Measurements from ENCODE around the gene USP11.

Gene USP11

DNA sequence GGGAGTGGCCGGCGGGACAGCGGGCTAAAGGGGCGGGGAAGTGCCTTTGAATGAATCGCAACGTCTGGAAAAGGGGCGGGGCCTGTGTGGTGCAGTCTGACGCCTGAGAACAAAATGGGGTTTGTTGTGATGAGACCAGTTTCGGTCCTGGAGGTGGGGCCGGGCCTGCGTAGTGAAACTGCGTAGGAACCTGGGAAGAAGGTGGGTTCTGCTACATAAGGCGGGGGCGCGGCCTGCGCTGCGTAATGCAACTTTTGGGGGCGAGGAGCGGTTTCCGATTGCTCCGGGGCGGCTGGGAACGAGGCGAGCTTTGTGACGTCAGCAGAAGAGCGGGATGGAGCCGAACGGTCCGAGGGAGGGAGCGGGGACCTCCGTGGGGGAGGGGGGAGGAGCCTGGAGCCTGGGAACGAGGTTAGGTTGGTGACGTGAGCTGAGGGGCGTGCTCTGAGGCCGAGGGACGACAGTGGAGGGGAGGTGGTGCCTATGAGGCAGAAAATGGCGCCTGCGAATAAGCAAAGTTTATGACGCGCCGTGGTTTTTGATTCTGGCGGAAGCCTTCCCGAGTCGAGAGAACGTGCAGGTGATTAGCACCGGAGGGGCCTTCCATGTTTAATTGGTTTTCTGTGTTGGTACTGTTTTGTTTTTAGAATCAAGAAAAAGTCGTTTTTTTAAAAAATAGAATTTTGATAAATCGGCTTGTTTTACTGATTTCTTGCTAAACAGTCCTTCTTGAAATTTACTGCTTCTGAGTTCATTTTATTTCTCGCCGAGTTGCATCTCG lies 714 bp downstream of the USP11 start:
- WGBS (ENCODE audit: insufficient coverage, insufficient read length) = no CpG with 5 or more reads among the region's 51 CpGs
- Histone ChIP-seq H3K36me3 (ENCODE audit: control insufficient read depth, insufficient read depth, low read length) (peaks cover 5% of the 10 kb centered on the region; the same call in 1 of the 2 replicates), H3K27ac (ENCODE audit: low read length) (no peak overlapping the region), H3K4me3 (ENCODE audit: low read length) (peak overlapping the region; percentile 81; the same call in 1 of the 2 replicates), H3K4me1 (ENCODE audit: control insufficient read depth, insufficient read depth, low read length) (peaks cover 3% of the 10 kb centered on the region; the same call in 1 of the 2 replicates), H3K27me3 (ENCODE audit: control insufficient read depth, insufficient read depth, low read length) (no peaks in the 10 kb centered on the region), H3K9me3 (ENCODE audit: control insufficient read depth, insufficient read depth, low read length) (no peaks in the 10 kb centered on the region)
- DNase-seq (ENCODE audit: low read depth, low spot score) = peak; percentile 55

- no peak for DNase-seq (ENCODE audit: low read depth, low spot score)
- no peak overlapping the region for H3K27ac ChIP-seq (ENCODE audit: low read length)
- no peaks in the 10 kb centered on the region for H3K36me3 ChIP-seq (ENCODE audit: control insufficient read depth, insufficient read depth, low read length)
- H3K4me1 ChIP-seq (ENCODE audit: control insufficient read depth, insufficient read depth, low read length) = peaks cover 3% of the 10 kb centered on the region; the same call in 1 of the 2 replicates
- H3K4me3 ChIP-seq (ENCODE audit: low read length) = no peak overlapping the region
- no peaks in the 10 kb centered on the region for H3K27me3 ChIP-seq (ENCODE audit: control insufficient read depth, insufficient read depth, low read length)
- no peaks in the 10 kb centered on the region for H3K9me3 ChIP-seq (ENCODE audit: control insufficient read depth, insufficient read depth, low read length)
- WGBS (ENCODE audit: insufficient coverage, insufficient read length) = no CpG with 5 or more reads among the region's 3 CpGs
These were observed 1.8 kb downstream of the USP11 start for GRCh38 chrX:47234583-47234982.

GRCh38 chrX:47235691-47236103 lies 2.9 kb downstream of the USP11 start:
- no peaks in the 10 kb centered on the region for H3K27me3 ChIP-seq (ENCODE audit: control insufficient read depth, insufficient read depth, low read length)
- WGBS (ENCODE audit: insufficient coverage, insufficient read length) = no CpG with 5 or more reads among the region's 4 CpGs
- peaks cover 3% of the 10 kb centered on the region; the same call in 1 of the 2 replicates for H3K4me1 ChIP-seq (ENCODE audit: control insufficient read depth, insufficient read depth, low read length)
- H3K36me3 ChIP-seq (ENCODE audit: control insufficient read depth, insufficient read depth, low read length) = peaks cover 10% of the 10 kb centered on the region; the same call in 1 of the 2 replicates
- H3K4me3 ChIP-seq (ENCODE audit: low read length) = no peak overlapping the region
- H3K9me3 ChIP-seq (ENCODE audit: control insufficient read depth, insufficient read depth, low read length) = no peaks in the 10 kb centered on the region
- H3K27ac ChIP-seq (ENCODE audit: low read length) = no peak overlapping the region
- DNase-seq (ENCODE audit: low read depth, low spot score) = no peak

- no peaks in the 10 kb centered on the region for H3K9me3 ChIP-seq (ENCODE audit: control insufficient read depth, insufficient read depth, low read length)
- H3K36me3 ChIP-seq (ENCODE audit: control insufficient read depth, insufficient read depth, low read length) = peaks cover 21% of the 10 kb centered on the region; the same call in 1 of the 2 replicates
- no peak for DNase-seq (ENCODE audit: low read depth, low spot score)
- WGBS (ENCODE audit: insufficient coverage, insufficient read length) = no CpG with 5 or more reads among the region's 8 CpGs
- no peak overlapping the region for H3K4me3 ChIP-seq (ENCODE audit: low read length)
- no peaks in the 10 kb centered on the region for H3K4me1 ChIP-seq (ENCODE audit: control insufficient read depth, insufficient read depth, low read length)
- no peaks in the 10 kb centered on the region for H3K27me3 ChIP-seq (ENCODE audit: control insufficient read depth, insufficient read depth, low read length)
- no peak overlapping the region for H3K27ac ChIP-seq (ENCODE audit: low read length)
These were observed 6.4 kb downstream of the USP11 start for GRCh38 chrX:47239199-47239598.

DNA sequence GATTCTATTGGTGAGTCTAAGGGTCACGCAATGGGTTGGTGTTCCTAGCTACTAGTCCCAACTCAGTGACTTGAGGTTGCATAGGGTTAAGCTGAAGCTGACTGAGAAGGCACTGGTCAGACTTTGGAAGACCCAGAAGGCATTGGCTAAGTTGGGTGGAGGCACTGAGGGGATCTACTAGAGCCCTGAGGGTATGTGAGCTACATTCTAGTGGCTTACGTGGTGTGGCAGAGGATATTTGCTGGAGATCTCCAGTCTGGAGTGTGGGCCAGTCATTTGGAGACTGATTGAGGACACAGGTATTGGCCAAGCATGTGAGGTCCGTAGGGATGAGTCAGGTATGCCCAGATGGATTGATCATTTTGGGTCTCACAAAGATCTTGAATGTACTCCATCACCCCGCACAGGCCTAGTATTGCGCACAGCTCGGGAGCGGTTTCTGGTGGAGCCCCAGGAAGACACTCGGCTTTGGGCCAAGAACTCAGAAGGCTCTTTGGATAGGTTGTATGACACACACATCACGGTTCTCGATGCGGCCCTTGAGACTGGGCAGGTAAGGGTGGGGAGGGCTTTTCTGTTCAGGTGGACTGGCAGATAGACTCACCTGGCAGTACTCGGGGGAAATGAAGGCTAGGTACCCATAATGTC lies 7.2 kb downstream of the USP11 start:
- WGBS (ENCODE audit: insufficient coverage, insufficient read length) = no CpG with 5 or more reads among the region's 12 CpGs
- Histone ChIP-seq H3K36me3 (ENCODE audit: control insufficient read depth, insufficient read depth, low read length) (peaks cover 29% of the 10 kb centered on the region; the same call in 1 of the 2 replicates), H3K27ac (ENCODE audit: low read length) (no peak overlapping the region), H3K9me3 (ENCODE audit: control insufficient read depth, insufficient read depth, low read length) (no peaks in the 10 kb centered on the region), H3K4me3 (ENCODE audit: low read length) (no peak overlapping the region), H3K4me1 (ENCODE audit: control insufficient read depth, insufficient read depth, low read length) (no peaks in the 10 kb centered on the region), H3K27me3 (ENCODE audit: control insufficient read depth, insufficient read depth, low read length) (no peaks in the 10 kb centered on the region)
- no peak for DNase-seq (ENCODE audit: low read depth, low spot score)

DNA sequence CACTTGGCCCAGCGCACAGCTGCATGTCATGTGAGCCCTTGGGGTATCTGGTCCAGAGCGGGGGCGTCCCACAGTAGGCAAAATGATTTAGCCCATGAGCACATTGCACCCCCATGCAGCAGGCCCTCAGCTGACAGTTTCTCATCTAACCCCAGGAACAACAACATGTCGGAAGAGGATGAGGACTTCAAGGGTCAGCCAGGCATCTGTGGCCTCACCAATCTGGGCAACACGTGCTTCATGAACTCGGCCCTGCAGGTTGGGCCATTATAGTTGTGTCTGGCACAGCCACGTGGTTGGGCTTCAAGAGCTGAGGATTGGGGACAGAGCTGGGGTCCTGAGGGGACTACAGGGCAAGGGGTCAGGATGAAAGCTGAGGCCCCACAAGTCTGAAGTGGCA lies 7.8 kb downstream of the USP11 start:
- Histone ChIP-seq H3K4me3 (ENCODE audit: low read length) (no peak overlapping the region), H3K36me3 (ENCODE audit: control insufficient read depth, insufficient read depth, low read length) (peaks cover 31% of the 10 kb centered on the region; the same call in 1 of the 2 replicates)
- WGBS (ENCODE audit: insufficient coverage, insufficient read length) = no CpG with 5 or more reads among the region's 7 CpGs

GRCh38 chrX:47241201-47242011 lies 8.6 kb downstream of the USP11 start:
- Histone ChIP-seq H3K27ac (ENCODE audit: low read length) (no peak overlapping the region), H3K4me3 (ENCODE audit: low read length) (no peak overlapping the region), H3K9me3 (ENCODE audit: control insufficient read depth, insufficient read depth, low read length) (no peaks in the 10 kb centered on the region), H3K4me1 (ENCODE audit: control insufficient read depth, insufficient read depth, low read length) (no peaks in the 10 kb centered on the region), H3K27me3 (ENCODE audit: control insufficient read depth, insufficient read depth, low read length) (no peaks in the 10 kb centered on the region), H3K36me3 (ENCODE audit: control insufficient read depth, insufficient read depth, low read length) (peaks cover 31% of the 10 kb centered on the region; the same call in 1 of the 2 replicates)
- DNase-seq (ENCODE audit: low read depth, low spot score) = no peak
- no CpG with 5 or more reads among the region's 18 CpGs for WGBS (ENCODE audit: insufficient coverage, insufficient read length)

More for the DNA sequence above, 7.8 kb downstream of the USP11 start:
- Histone ChIP-seq H3K27me3 (ENCODE audit: control insufficient read depth, insufficient read depth, low read length) (no peaks in the 10 kb centered on the region), H3K27ac (ENCODE audit: low read length) (no peak overlapping the region), H3K9me3 (ENCODE audit: control insufficient read depth, insufficient read depth, low read length) (no peaks in the 10 kb centered on the region), H3K4me1 (ENCODE audit: control insufficient read depth, insufficient read depth, low read length) (no peaks in the 10 kb centered on the region)
- no peak for DNase-seq (ENCODE audit: low read depth, low spot score)

GRCh38 chrX:47242321-47242720 lies 9.5 kb downstream of the USP11 start:
- no CpG with 5 or more reads among the region's 10 CpGs for WGBS (ENCODE audit: insufficient coverage, insufficient read length)
- Histone ChIP-seq H3K27me3 (ENCODE audit: control insufficient read depth, insufficient read depth, low read length) (no peaks in the 10 kb centered on the region), H3K4me1 (ENCODE audit: control insufficient read depth, insufficient read depth, low read length) (no peaks in the 10 kb centered on the region), H3K27ac (ENCODE audit: low read length) (no peak overlapping the region), H3K9me3 (ENCODE audit: control insufficient read depth, insufficient read depth, low read length) (no peaks in the 10 kb centered on the region), H3K36me3 (ENCODE audit: control insufficient read depth, insufficient read depth, low read length) (peaks cover 31% of the 10 kb centered on the region; the same call in 1 of the 2 replicates), H3K4me3 (ENCODE audit: low read length) (no peak overlapping the region)
- no peak for DNase-seq (ENCODE audit: low read depth, low spot score)

DNA sequence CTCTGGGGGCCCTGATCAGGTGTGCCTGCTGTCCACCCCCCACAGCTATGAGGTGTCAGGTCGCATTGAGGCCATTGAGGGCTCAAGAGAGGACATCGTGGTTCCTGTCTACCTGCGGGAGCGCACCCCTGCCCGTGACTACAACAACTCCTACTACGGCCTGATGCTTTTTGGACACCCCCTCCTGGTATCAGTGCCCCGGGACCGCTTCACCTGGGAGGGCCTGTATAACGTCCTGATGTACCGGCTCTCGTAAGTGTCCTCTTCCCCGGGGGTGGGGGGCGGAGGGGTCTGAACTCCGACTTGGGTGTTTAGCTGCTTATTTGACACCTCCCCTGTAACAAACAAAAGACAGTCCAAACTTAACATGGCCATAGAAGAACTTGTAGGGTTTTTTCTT lies 10.5 kb downstream of the USP11 start:
- H3K27me3 ChIP-seq (ENCODE audit: control insufficient read depth, insufficient read depth, low read length) = no peaks in the 10 kb centered on the region
- WGBS (ENCODE audit: insufficient coverage, insufficient read length) = no CpG with 5 or more reads among the region's 14 CpGs
- no peak for DNase-seq (ENCODE audit: low read depth, low spot score)

GRCh38 chrX:47244676-47245075 lies 11.9 kb downstream of the USP11 start:
- H3K27ac ChIP-seq (ENCODE audit: low read length) = no peak overlapping the region
- no peak for DNase-seq (ENCODE audit: low read depth, low spot score)
- WGBS (ENCODE audit: insufficient coverage, insufficient read length) = no CpG with 5 or more reads among the region's 16 CpGs
- H3K27me3 ChIP-seq (ENCODE audit: control insufficient read depth, insufficient read depth, low read length) = no peaks in the 10 kb centered on the region
- no peaks in the 10 kb centered on the region for H3K9me3 ChIP-seq (ENCODE audit: control insufficient read depth, insufficient read depth, low read length)
- no peaks in the 10 kb centered on the region for H3K4me1 ChIP-seq (ENCODE audit: control insufficient read depth, insufficient read depth, low read length)
- peaks cover 31% of the 10 kb centered on the region; the same call in 1 of the 2 replicates for H3K36me3 ChIP-seq (ENCODE audit: control insufficient read depth, insufficient read depth, low read length)
- no peak overlapping the region for H3K4me3 ChIP-seq (ENCODE audit: low read length)

More for the DNA sequence above, 10.5 kb downstream of the USP11 start:
- H3K27ac ChIP-seq (ENCODE audit: low read length) = no peak overlapping the region
- H3K9me3 ChIP-seq (ENCODE audit: control insufficient read depth, insufficient read depth, low read length) = no peaks in the 10 kb centered on the region
- H3K36me3 ChIP-seq (ENCODE audit: control insufficient read depth, insufficient read depth, low read length) = peaks cover 31% of the 10 kb centered on the region; the same call in 1 of the 2 replicates
- H3K4me3 ChIP-seq (ENCODE audit: low read length) = no peak overlapping the region
- H3K4me1 ChIP-seq (ENCODE audit: control insufficient read depth, insufficient read depth, low read length) = no peaks in the 10 kb centered on the region
